ENCODE data around the gene MAST4.

MAST4 gene

GRCh38 chr5:67178085-67178484, 581.9 kb downstream of the MAST4 start:
- DNase-seq, result peak in 2 of 3 donors; percentile 63 to 74
- H3K27me3 ChIP-seq (replicated peaks in 2 of 5; ENCODE audit: control insufficient read depth in 4 of 5, insufficient read depth in 5 of 5, low read length in 4 of 5), result no peaks in the 10 kb centered on the region
- ChIA-PET CTCF (interaction anchor here (0.7 to 7.6 kb wide), 4 partner anchors 11 to 27 kb away, joined by 3 to 71 read pairs (median 4); no protein-coding TSS in a partner anchor), POLR2A (no interaction called here)
- H3K4me3 ChIP-seq (ENCODE audit: control insufficient read depth in 1 of 7, extremely low read depth in 1 of 7, insufficient read depth in 4 of 7, low read depth in 2 of 7, low read length in 6 of 7), result no peak overlapping the region
- H3K9me3 ChIP-seq (ENCODE audit: control extremely low read depth in 1 of 5, control insufficient read depth in 4 of 5, insufficient read depth in 2 of 5, low read depth in 1 of 5, low read length in 4 of 5), result peaks cover 0 to 21% (median 3%) of the 10 kb centered on the region in 5 experiments
- no CpG with 5 or more reads among the region's 1 CpG for WGBS (ENCODE audit: insufficient coverage)
- H3K27ac ChIP-seq (ENCODE audit: insufficient read depth in 1 of 2, low read depth in 1 of 2, low read length in 2 of 2, poor library complexity in 1 of 2, severe bottlenecking in 2 of 2), result peak overlapping the region in 1 of 2 experiments; percentile 10
- H3K4me1 ChIP-seq (ENCODE audit: control extremely low read depth in 1 of 4, control insufficient read depth in 4 of 4, insufficient read depth in 4 of 4, low read length in 3 of 4), result peaks cover 5 to 21% (median 15%) of the 10 kb centered on the region in 4 experiments
- H3K36me3 ChIP-seq (ENCODE audit: control insufficient read depth in 4 of 4, insufficient read depth in 4 of 4, low read length in 3 of 4), result peaks cover 0 to 2% (median 0%) of the 10 kb centered on the region in 4 experiments

GRCh38 chr5:67178966-67179365, 582.8 kb downstream of the MAST4 start:
- POLR2A ChIA-PET, result no interaction called here
- Histone ChIP-seq H3K4me1 (ENCODE audit: control extremely low read depth in 1 of 4, control insufficient read depth in 4 of 4, insufficient read depth in 4 of 4, low read length in 3 of 4) (peaks cover 5 to 25% (median 15%) of the 10 kb centered on the region in 4 experiments), H3K9me3 (ENCODE audit: control extremely low read depth in 1 of 5, control insufficient read depth in 4 of 5, insufficient read depth in 2 of 5, low read depth in 1 of 5, low read length in 4 of 5) (peaks cover 0 to 21% (median 3%) of the 10 kb centered on the region in 5 experiments), H3K4me3 (ENCODE audit: control insufficient read depth in 1 of 7, extremely low read depth in 1 of 7, insufficient read depth in 4 of 7, low read depth in 2 of 7, low read length in 6 of 7) (no peak overlapping the region), H3K36me3 (ENCODE audit: control insufficient read depth in 4 of 4, insufficient read depth in 4 of 4, low read length in 3 of 4) (peaks cover 0 to 7% (median 0%) of the 10 kb centered on the region in 4 experiments), H3K27ac (ENCODE audit: insufficient read depth in 1 of 2, low read depth in 1 of 2, low read length in 2 of 2, poor library complexity in 1 of 2, severe bottlenecking in 2 of 2) (no peak overlapping the region), H3K27me3 (replicated peaks in 2 of 5; ENCODE audit: control insufficient read depth in 4 of 5, insufficient read depth in 5 of 5, low read length in 4 of 5) (no peaks in the 10 kb centered on the region)
- 100% methylated on average over 1 of the region's 7 CpGs for WGBS (ENCODE audit: insufficient coverage)
- CTCF ChIA-PET, result interaction anchor here (1.7 to 7.6 kb wide), 3 partner anchors 12 to 20 kb away, joined by 4 to 71 read pairs (median 7); no protein-coding TSS in a partner anchor
- no peak for DNase-seq

- no peak for DNase-seq
- WGBS (ENCODE audit: insufficient coverage), result 95% methylated on average over 3 of the region's 5 CpGs
- no peaks in the 10 kb centered on the region for H3K27me3 ChIP-seq (replicated peaks in 2 of 5; ENCODE audit: control insufficient read depth in 4 of 5, insufficient read depth in 5 of 5, low read length in 4 of 5)
- H3K27ac ChIP-seq (ENCODE audit: insufficient read depth in 1 of 2, low read depth in 1 of 2, low read length in 2 of 2, poor library complexity in 1 of 2, severe bottlenecking in 2 of 2), result no peak overlapping the region
- H3K36me3 ChIP-seq (ENCODE audit: control insufficient read depth in 4 of 4, insufficient read depth in 4 of 4, low read length in 3 of 4), result peaks cover 0 to 11% (median 0%) of the 10 kb centered on the region in 4 experiments
- no peak overlapping the region for H3K4me3 ChIP-seq (ENCODE audit: control insufficient read depth in 1 of 7, extremely low read depth in 1 of 7, insufficient read depth in 4 of 7, low read depth in 2 of 7, low read length in 6 of 7)
- CTCF ChIA-PET, result interaction anchor here (1.5 to 7.6 kb wide), 3 partner anchors 11 to 29 kb away, joined by 7 to 71 read pairs (median 8); no protein-coding TSS in a partner anchor
- peaks cover 5 to 25% (median 15%) of the 10 kb centered on the region in 4 experiments for H3K4me1 ChIP-seq (ENCODE audit: control extremely low read depth in 1 of 4, control insufficient read depth in 4 of 4, insufficient read depth in 4 of 4, low read length in 3 of 4)
- POLR2A ChIA-PET, result no interaction called here
- peaks cover 0 to 21% (median 3%) of the 10 kb centered on the region in 5 experiments for H3K9me3 ChIP-seq (ENCODE audit: control extremely low read depth in 1 of 5, control insufficient read depth in 4 of 5, insufficient read depth in 2 of 5, low read depth in 1 of 5, low read length in 4 of 5)
Observed at GRCh38 chr5:67179697-67180361, 583.6 kb downstream of the MAST4 start.

GRCh38 chr5:67181648-67182221, 585.5 kb downstream of the MAST4 start:
- H3K4me1 ChIP-seq (ENCODE audit: control extremely low read depth in 1 of 4, control insufficient read depth in 4 of 4, insufficient read depth in 4 of 4, low read length in 3 of 4), result peaks cover 5 to 27% (median 15%) of the 10 kb centered on the region in 4 experiments
- CTCF ChIA-PET, result interaction anchor here (1.1 to 7.6 kb wide), 4 partner anchors 9 to 27 kb away, joined by 3 to 71 read pairs (median 4); partner anchors contain the start of gene CD180
- peaks cover 0 to 11% (median 0%) of the 10 kb centered on the region in 4 experiments for H3K36me3 ChIP-seq (ENCODE audit: control insufficient read depth in 4 of 4, insufficient read depth in 4 of 4, low read length in 3 of 4)
- POLR2A ChIA-PET, result interaction anchor here (0.8 kb wide), 1 partner anchor 21 kb away, joined by 3 read pairs; no protein-coding TSS in a partner anchor
- no peaks in the 10 kb centered on the region for H3K27me3 ChIP-seq (replicated peaks in 2 of 5; ENCODE audit: control insufficient read depth in 4 of 5, insufficient read depth in 5 of 5, low read length in 4 of 5)
- H3K27ac ChIP-seq (ENCODE audit: insufficient read depth in 1 of 2, low read depth in 1 of 2, low read length in 2 of 2, poor library complexity in 1 of 2, severe bottlenecking in 2 of 2), result peak overlapping the region in 1 of 2 experiments; percentile 21
- 22% methylated on average over 5 of the region's 5 CpGs for WGBS (ENCODE audit: insufficient coverage)
- peaks cover 0 to 13% (median under 1%) of the 10 kb centered on the region in 5 experiments for H3K9me3 ChIP-seq (ENCODE audit: control extremely low read depth in 1 of 5, control insufficient read depth in 4 of 5, insufficient read depth in 2 of 5, low read depth in 1 of 5, low read length in 4 of 5)
- peak in 2 of 3 donors; percentile 69 to 79 for DNase-seq
- H3K4me3 ChIP-seq (ENCODE audit: control insufficient read depth in 1 of 7, extremely low read depth in 1 of 7, insufficient read depth in 4 of 7, low read depth in 2 of 7, low read length in 6 of 7), result peak overlapping the region in 2 of 7 experiments; percentile 6 to 27

GRCh38 chr5:67182301-67182790, 586.2 kb downstream of the MAST4 start:
- Histone ChIP-seq H3K27ac (ENCODE audit: insufficient read depth in 1 of 2, low read depth in 1 of 2, low read length in 2 of 2, poor library complexity in 1 of 2, severe bottlenecking in 2 of 2) (no peak overlapping the region), H3K4me3 (ENCODE audit: control insufficient read depth in 1 of 7, extremely low read depth in 1 of 7, insufficient read depth in 4 of 7, low read depth in 2 of 7, low read length in 6 of 7) (peak overlapping the region in 1 of 7 experiments; percentile 4), H3K4me1 (ENCODE audit: control extremely low read depth in 1 of 4, control insufficient read depth in 4 of 4, insufficient read depth in 4 of 4, low read length in 3 of 4) (peaks cover 11 to 33% (median 18%) of the 10 kb centered on the region in 4 experiments), H3K27me3 (replicated peaks in 2 of 5; ENCODE audit: control insufficient read depth in 4 of 5, insufficient read depth in 5 of 5, low read length in 4 of 5) (no peaks in the 10 kb centered on the region), H3K36me3 (ENCODE audit: control insufficient read depth in 4 of 4, insufficient read depth in 4 of 4, low read length in 3 of 4) (peaks cover 0 to 11% (median 0%) of the 10 kb centered on the region in 4 experiments), H3K9me3 (ENCODE audit: control extremely low read depth in 1 of 5, control insufficient read depth in 4 of 5, insufficient read depth in 2 of 5, low read depth in 1 of 5, low read length in 4 of 5) (peaks cover 0 to 9% (median 0%) of the 10 kb centered on the region in 5 experiments)
- peak in 1 of 3 donors; percentile 31 for DNase-seq
- ChIA-PET CTCF (interaction anchor here (1.1 to 7.6 kb wide), 4 partner anchors 10 to 27 kb away, joined by 3 to 71 read pairs (median 4); partner anchors contain the start of gene CD180), POLR2A (interaction anchor here (0.8 kb wide), 1 partner anchor 20 kb away, joined by 3 read pairs; no protein-coding TSS in a partner anchor)
- 27% methylated on average over 2 of the region's 6 CpGs for WGBS (ENCODE audit: insufficient coverage)

- ChIA-PET POLR2A (no interaction called here), CTCF (interaction anchor here (7.6 kb wide), 1 partner anchor 18 kb away, joined by 71 read pairs; no protein-coding TSS in a partner anchor)
- DNase-seq, result no peak
- H3K4me1 ChIP-seq (ENCODE audit: control extremely low read depth in 1 of 4, control insufficient read depth in 4 of 4, insufficient read depth in 4 of 4, low read length in 3 of 4), result peaks cover 16 to 48% (median 31%) of the 10 kb centered on the region in 4 experiments
- H3K27me3 ChIP-seq (replicated peaks in 2 of 5; ENCODE audit: control insufficient read depth in 4 of 5, insufficient read depth in 5 of 5, low read length in 4 of 5), result no peaks in the 10 kb centered on the region
- H3K36me3 ChIP-seq (ENCODE audit: control insufficient read depth in 4 of 4, insufficient read depth in 4 of 4, low read length in 3 of 4), result peaks cover 0 to 11% (median 0%) of the 10 kb centered on the region in 4 experiments
- 100% methylated on average over 2 of the region's 3 CpGs for WGBS (ENCODE audit: insufficient coverage)
- H3K4me3 ChIP-seq (ENCODE audit: control insufficient read depth in 1 of 7, extremely low read depth in 1 of 7, insufficient read depth in 4 of 7, low read depth in 2 of 7, low read length in 6 of 7), result no peak overlapping the region
- no peak overlapping the region for H3K27ac ChIP-seq (ENCODE audit: insufficient read depth in 1 of 2, low read depth in 1 of 2, low read length in 2 of 2, poor library complexity in 1 of 2, severe bottlenecking in 2 of 2)
- H3K9me3 ChIP-seq (ENCODE audit: control extremely low read depth in 1 of 5, control insufficient read depth in 4 of 5, insufficient read depth in 2 of 5, low read depth in 1 of 5, low read length in 4 of 5), result no peaks in the 10 kb centered on the region
Observed at GRCh38 chr5:67183859-67184258, 587.7 kb downstream of the MAST4 start.
